ENCODE measurements around the gene KIAA1755.

The KIAA1755 gene, protein sequence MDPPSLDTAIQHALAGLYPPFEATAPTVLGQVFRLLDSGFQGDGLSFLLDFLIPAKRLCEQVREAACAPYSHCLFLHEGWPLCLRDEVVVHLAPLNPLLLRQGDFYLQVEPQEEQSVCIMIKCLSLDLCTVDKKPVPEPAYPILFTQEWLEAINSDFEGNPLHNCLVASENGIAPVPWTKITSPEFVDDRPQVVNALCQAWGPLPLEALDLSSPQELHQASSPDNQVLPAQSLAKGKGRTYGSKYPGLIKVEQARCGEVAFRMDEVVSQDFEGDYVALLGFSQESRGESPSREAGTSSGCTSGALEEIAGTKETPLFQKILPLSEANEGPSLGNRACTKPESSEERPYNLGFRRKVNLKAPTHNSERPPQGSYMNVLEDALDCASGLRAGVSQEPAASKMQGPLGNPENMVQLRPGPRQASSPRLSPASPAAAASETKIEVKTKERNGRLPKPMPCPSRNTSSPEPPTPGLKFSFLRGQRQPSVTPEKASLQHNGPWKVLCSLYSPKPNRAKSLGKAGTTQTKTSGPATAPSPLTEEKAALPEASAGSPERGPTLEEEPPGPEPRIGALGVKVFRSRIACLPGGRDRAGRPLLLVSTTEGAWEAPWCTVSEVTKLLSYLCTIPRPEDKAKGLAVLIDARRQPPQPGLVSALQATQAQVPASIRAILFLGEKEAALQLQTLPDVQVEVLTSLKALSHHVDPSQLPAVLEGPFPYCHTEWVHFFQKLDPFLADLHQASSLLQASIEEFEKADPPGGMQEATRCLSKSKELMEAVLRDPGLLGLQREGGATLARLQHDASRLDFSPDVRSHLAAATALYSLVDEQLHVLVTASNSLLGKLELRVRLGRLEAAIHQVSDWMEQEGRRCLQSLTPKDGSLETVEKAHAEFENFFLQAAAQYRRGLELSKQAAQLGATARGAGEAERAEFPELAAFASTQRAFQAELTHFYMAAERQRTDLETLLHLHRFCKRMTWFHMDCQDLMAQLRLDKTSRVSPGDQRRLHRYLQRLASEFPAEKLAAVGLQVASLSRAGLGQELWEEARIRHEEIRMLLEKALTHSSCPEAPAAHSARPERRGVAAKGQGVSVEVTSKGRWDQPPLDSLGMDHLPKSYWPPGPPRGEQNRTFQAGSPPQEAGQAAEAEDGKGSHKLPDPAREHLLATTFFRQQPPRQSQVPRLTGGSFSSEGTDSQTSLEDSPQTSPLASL

GRCh38 chr20:38260378-38261053, at the start of gene KIAA1755:
Gene KIAA1755 (minus strand): TSS chr20:38260735. CDS start chr20:38260500, 235 bp downstream.
- FAIRE-seq: no peak

GRCh38 chr20:38308447-38308846, 47.9 kb upstream of the KIAA1755 start:
- no peak for FAIRE-seq

GRCh38 chr20:38308047-38308438, 47.5 kb upstream of the KIAA1755 start:
- no peak for FAIRE-seq

GRCh38 chr20:38307371-38308046, 47.0 kb upstream of the KIAA1755 start:
- FAIRE-seq: no peak

GRCh38 chr20:38306379-38306778, 45.8 kb upstream of the KIAA1755 start:
- no peak for FAIRE-seq

DNA sequence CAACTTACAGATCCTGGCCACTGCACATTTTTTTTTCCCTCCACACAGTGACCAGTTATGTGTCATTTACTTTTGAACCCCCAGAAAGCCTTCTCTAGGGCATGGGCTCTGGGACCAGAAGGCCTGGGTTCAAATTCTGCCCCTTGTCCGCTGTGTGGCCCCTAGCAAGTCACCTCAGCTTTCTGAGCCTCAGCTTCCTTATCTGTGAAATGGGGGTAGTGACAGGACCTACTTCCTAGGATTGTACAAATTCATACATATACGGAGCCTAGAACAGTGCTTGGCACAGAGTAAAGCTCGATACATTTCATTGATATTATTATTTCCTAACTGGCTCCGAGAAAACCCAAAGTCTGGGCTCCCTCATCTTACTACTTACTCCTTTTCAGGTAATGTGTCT, 45.0 kb upstream of the KIAA1755 start:
- FAIRE-seq: no peak

- FAIRE-seq: no peak
Observed at GRCh38 chr20:38304845-38305447, 44.4 kb upstream of the KIAA1755 start.

DNA sequence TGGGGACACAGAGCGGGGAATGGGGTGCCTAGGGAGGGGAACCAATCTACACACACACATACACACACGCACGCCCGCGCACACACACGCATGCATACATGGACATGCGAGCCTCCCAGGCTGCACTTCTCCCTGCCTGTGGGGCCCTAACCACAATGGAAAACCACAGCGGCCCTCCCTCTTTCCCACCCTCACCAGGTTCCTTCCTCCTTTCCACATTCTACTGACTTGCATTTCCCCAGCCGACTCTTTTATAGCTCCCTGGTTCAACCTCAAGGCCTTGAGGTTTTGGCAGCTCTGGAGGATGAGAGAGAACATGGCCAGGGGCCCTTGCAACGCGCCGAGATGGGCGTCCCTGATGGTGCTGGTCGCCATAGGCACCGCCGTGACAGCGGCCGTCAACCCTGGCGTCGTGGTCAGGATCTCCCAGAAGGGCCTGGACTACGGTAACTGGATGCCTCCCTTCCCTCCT, 43.4 kb upstream of the KIAA1755 start, which contains the start of gene BPI:
BPI (plus strand) TSS at position 249 of the 472 bp plus-strand sequence; CDS start at position 317, 68 bp downstream.
- FAIRE-seq: no peak

DNA sequence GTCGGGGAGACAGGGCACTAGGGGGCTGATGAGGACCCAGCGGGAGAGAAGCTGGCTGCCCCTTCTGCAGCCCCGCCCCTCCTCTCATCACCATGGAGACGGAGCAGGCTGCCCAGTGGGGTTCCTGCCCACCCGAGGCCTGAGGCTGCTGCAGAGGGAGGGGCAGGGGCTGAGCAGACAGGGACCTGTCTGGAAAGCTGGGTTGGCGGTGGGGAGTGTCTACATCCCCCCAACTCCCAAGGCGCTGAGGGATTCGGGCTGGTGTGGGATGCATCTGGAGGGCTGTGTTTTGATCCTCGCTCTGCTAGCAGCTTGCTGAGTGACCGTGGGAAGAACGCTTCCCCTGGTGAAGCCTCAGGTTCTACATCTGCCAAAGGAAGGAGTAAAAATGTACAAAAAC, 42.3 kb upstream of the KIAA1755 start:
- FAIRE-seq: no peak

GRCh38 chr20:38301309-38301708, 40.8 kb upstream of the KIAA1755 start:
- FAIRE-seq: no peak

DNA sequence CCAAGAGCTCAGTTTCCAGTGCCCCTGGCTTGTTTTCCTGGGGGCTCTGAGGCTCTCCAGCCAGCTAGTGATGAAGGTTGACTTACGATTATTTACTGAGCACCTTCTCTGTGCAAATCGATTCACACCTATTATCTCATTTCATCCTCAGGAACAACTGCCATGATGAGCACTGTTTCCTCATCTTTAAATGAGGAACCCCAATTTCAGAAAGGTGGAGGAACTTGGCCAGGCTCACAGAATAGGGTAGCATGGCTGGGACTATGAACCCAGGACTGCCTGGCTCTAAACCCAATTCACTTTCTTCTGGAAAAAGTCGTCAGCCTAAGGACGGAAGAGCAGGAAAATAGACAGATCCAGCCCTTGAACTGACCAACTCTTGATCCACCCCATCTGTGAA, 39.9 kb upstream of the KIAA1755 start:
- FAIRE-seq: no peak

- FAIRE-seq: no peak
Observed at GRCh38 chr20:38299963-38300362, 39.4 kb upstream of the KIAA1755 start.

- no peak for FAIRE-seq
Observed at GRCh38 chr20:38298768-38299288, 38.3 kb upstream of the KIAA1755 start.

DNA sequence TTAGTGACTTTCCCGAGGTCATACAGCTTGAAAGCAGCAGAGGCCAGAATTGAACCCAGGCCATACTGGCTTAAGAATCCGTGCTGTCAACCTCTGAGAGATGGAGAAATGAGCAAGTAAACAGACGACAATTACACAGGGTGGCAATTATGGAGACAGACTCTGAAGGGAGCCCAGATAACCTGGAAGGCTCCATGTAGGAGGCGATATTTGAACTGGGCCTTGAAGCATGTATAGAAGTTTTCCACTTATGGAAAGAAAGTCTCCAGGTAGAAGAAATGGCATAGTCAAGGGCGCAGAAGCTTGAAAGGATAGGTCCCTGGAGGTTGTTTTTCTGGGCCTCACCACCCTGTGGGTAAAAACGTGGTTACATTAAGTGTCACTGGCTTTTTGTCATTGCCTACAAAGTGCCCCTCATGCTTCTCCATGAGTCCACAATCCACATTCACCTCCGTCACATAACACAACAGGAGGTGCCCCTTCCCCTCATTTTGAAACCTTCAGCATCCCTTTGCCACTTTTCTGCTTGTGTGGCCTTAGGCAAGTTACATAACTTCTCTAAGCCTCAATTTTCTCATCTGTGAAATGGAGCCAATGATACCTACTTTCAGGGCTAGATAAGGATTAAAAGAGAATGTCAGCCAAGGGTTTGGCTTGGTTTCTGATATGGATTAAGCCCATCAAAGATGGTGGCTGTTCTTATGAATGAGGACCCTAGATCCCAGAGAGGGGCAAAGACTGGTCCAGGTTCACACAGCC, 37.6 kb upstream of the KIAA1755 start:
- no peak for FAIRE-seq

DNA sequence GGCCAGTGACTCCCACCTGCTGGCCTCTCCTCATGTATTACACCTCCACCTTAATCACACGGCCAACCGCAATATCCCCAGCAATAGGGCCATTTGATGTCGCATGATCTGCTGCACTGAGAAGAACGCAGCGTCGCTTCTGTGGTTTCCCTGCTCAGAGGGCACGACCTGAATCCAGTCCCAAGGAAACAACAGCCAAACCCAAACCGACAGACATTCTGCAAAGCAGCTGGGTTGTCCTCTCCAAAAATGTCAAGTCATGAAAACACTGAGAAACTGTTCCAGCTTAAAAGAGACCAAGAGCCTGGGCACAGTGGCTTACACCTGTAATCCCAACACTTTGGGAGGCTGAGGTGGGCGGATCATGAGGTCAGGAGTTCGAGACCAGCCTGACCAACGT, 35.9 kb upstream of the KIAA1755 start:
- FAIRE-seq: no peak

GRCh38 chr20:38295811-38296210, 35.3 kb upstream of the KIAA1755 start:
- no peak for FAIRE-seq

DNA sequence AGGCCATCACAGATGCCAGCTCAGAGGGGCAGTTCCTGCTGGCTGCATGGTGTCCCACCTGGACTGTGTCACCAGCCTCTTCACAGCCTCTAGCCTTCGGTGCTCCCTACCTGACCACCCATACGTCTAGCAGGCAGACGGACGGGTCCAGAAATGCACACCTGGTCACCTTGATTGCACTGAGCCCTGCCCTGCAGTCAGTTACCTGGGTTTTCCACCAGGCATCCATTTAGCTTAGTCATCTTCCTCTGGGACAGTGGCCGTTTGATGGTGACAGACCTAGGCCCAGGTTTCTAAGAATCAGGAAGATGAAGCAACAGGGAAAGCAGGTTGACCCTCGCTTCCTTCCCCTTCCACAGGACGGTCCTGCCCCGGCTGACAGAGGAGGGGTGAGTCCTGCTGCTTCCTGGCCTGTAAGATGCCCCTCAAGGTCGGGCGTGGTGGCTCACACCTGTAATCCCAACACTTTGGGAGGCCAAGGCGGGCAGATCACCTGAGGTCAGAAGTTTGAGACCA, 33.6 kb upstream of the KIAA1755 start:
- FAIRE-seq: no peak

DNA sequence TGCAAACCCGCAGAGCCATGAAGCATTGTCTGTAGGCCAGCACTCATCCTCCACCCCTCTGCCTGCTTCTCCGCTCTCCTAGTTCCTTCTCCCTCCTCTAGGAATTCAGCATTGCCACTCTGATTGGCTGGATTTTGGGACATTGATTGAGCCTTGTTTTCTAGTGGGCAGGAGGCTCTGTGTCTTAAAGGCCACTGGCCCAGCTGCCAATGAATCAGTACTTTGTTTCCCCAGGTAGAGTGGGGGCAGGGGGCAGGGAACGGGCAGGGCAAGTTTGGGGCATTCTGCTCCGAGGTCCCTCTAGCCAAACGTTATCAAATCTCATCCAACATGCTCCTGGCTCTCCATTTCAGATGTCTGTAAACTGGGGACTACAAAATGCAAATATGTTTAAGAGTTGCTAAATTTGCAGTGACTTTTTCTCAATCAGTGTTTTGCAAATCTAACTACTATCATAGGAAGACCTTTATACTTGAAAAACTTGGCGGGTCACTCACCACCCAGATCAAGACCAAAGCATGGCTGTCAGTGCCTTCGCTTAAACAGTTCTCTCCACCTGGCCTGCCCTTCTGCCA, 33.0 kb upstream of the KIAA1755 start:
- FAIRE-seq: no peak

- no peak for FAIRE-seq
Observed at GRCh38 chr20:38291966-38292365, 31.4 kb upstream of the KIAA1755 start.
